ENCODE results near the gene SCG5.
A peak's percentile ranks its signal among the peaks of the same experiment; 100 is the strongest.

The SCG5 gene

GRCh38 chr15:32700501-32701150 is 59.1 kb downstream of the SCG5 start:
- Mint-ChIP-seq H3K27ac (no peak overlapping the region), H3K27me3 (peaks cover 5% of the 10 kb centered on the region), H3K9me3 (no peaks in the 10 kb centered on the region), H3K4me1 (no peaks in the 10 kb centered on the region), H3K4me3 (no peak overlapping the region), H3K36me3 (no peaks in the 10 kb centered on the region)

GRCh38 chr15:32701863-32702262 is 60.4 kb downstream of the SCG5 start:
- Mint-ChIP-seq H3K9me3 (no peaks in the 10 kb centered on the region), H3K27me3 (peaks cover 5% of the 10 kb centered on the region), H3K27ac (no peak overlapping the region), H3K4me1 (no peaks in the 10 kb centered on the region), H3K36me3 (no peaks in the 10 kb centered on the region), H3K4me3 (no peak overlapping the region)

- no peaks in the 10 kb centered on the region for H3K9me3 Mint-ChIP-seq
- peaks cover 11% of the 10 kb centered on the region for H3K27me3 Mint-ChIP-seq
- no peaks in the 10 kb centered on the region for H3K36me3 Mint-ChIP-seq
- no peak overlapping the region for H3K27ac Mint-ChIP-seq
- no peak overlapping the region for H3K4me3 Mint-ChIP-seq
- H3K4me1 Mint-ChIP-seq, result no peaks in the 10 kb centered on the region
These were observed 63.0 kb downstream of the SCG5 start for GRCh38 chr15:32704395-32704981.

GRCh38 chr15:32705446-32705845 is 63.9 kb downstream of the SCG5 start:
- Mint-ChIP-seq H3K4me1 (no peaks in the 10 kb centered on the region), H3K4me3 (no peak overlapping the region), H3K36me3 (no peaks in the 10 kb centered on the region), H3K27me3 (peaks cover 14% of the 10 kb centered on the region), H3K9me3 (no peaks in the 10 kb centered on the region), H3K27ac (no peak overlapping the region)

- no peaks in the 10 kb centered on the region for H3K4me1 Mint-ChIP-seq
- no peak overlapping the region for H3K27ac Mint-ChIP-seq
- no peaks in the 10 kb centered on the region for H3K36me3 Mint-ChIP-seq
- H3K4me3 Mint-ChIP-seq, result no peak overlapping the region
- H3K9me3 Mint-ChIP-seq, result no peaks in the 10 kb centered on the region
- H3K27me3 Mint-ChIP-seq, result peaks cover 15% of the 10 kb centered on the region
These were observed 65.2 kb downstream of the SCG5 start for GRCh38 chr15:32706704-32707103.

GRCh38 chr15:32707436-32707835 is 65.9 kb downstream of the SCG5 start:
- Mint-ChIP-seq H3K27me3 (peaks cover 16% of the 10 kb centered on the region), H3K4me3 (no peak overlapping the region), H3K27ac (no peak overlapping the region), H3K36me3 (no peaks in the 10 kb centered on the region), H3K4me1 (no peaks in the 10 kb centered on the region), H3K9me3 (no peaks in the 10 kb centered on the region)

GRCh38 chr15:32709295-32710033 is 68.0 kb downstream of the SCG5 start:
- Mint-ChIP-seq H3K27me3 (peaks cover 22% of the 10 kb centered on the region), H3K9me3 (no peaks in the 10 kb centered on the region), H3K36me3 (no peaks in the 10 kb centered on the region), H3K4me3 (no peak overlapping the region), H3K27ac (no peak overlapping the region), H3K4me1 (no peaks in the 10 kb centered on the region)

- Mint-ChIP-seq H3K36me3 (no peaks in the 10 kb centered on the region), H3K27ac (no peak overlapping the region), H3K9me3 (no peaks in the 10 kb centered on the region), H3K4me3 (no peak overlapping the region), H3K27me3 (peaks cover 39% of the 10 kb centered on the region), H3K4me1 (peaks cover 14% of the 10 kb centered on the region)
These were observed 73.8 kb downstream of the SCG5 start for GRCh38 chr15:32715276-32715675.

GRCh38 chr15:32716216-32716914 is 74.9 kb downstream of the SCG5 start:
- Mint-ChIP-seq H3K9me3 (no peaks in the 10 kb centered on the region), H3K4me3 (no peak overlapping the region), H3K27me3 (peaks cover 48% of the 10 kb centered on the region), H3K4me1 (peaks cover 14% of the 10 kb centered on the region), H3K36me3 (no peaks in the 10 kb centered on the region), H3K27ac (peak overlapping the region; percentile 30)

- no peaks in the 10 kb centered on the region for H3K36me3 Mint-ChIP-seq
- H3K27me3 Mint-ChIP-seq, result peaks cover 45% of the 10 kb centered on the region
- H3K9me3 Mint-ChIP-seq, result no peaks in the 10 kb centered on the region
- H3K4me3 Mint-ChIP-seq, result no peak overlapping the region
- H3K27ac Mint-ChIP-seq, result peak overlapping the region; percentile 30
- H3K4me1 Mint-ChIP-seq, result peaks cover 14% of the 10 kb centered on the region
These were observed 75.5 kb downstream of the SCG5 start for GRCh38 chr15:32716915-32717425.

GRCh38 chr15:32717426-32718226 is 76.1 kb downstream of the SCG5 start, which contains the start of gene GREM1:
Gene GREM1, plus strand, starts transcription at chr15:32718004. Its CDS starts 12,687 bp downstream, at chr15:32730691.
- no peaks in the 10 kb centered on the region for H3K36me3 Mint-ChIP-seq
- peak within 1 kb of the TSS; percentile 30 for H3K27ac Mint-ChIP-seq
- H3K27me3 Mint-ChIP-seq, result peaks cover 49% of the 10 kb centered on the region
- no peaks in the 10 kb centered on the region for H3K9me3 Mint-ChIP-seq
- H3K4me1 Mint-ChIP-seq, result peaks cover 14% of the 10 kb centered on the region
- no peak within 1 kb of the TSS for H3K4me3 Mint-ChIP-seq

GRCh38 chr15:32718227-32718820 is 76.8 kb downstream of the SCG5 start:
- no peaks in the 10 kb centered on the region for H3K9me3 Mint-ChIP-seq
- peaks cover 51% of the 10 kb centered on the region for H3K27me3 Mint-ChIP-seq
- H3K4me1 Mint-ChIP-seq, result peaks cover 14% of the 10 kb centered on the region
- H3K36me3 Mint-ChIP-seq, result no peaks in the 10 kb centered on the region
- H3K4me3 Mint-ChIP-seq, result no peak overlapping the region
- H3K27ac Mint-ChIP-seq, result no peak overlapping the region

- Mint-ChIP-seq H3K27me3 (peaks cover 45% of the 10 kb centered on the region), H3K9me3 (no peaks in the 10 kb centered on the region), H3K4me3 (no peak overlapping the region)
These were observed 77.6 kb downstream of the SCG5 start for GRCh38 chr15:32718821-32719716.

GRCh38 chr15:32721596-32721995 is 80.1 kb downstream of the SCG5 start:
- Mint-ChIP-seq H3K27me3 (peaks cover 50% of the 10 kb centered on the region), H3K36me3 (no peaks in the 10 kb centered on the region), H3K4me1 (peaks cover 13% of the 10 kb centered on the region), H3K9me3 (peaks cover 6% of the 10 kb centered on the region), H3K27ac (no peak overlapping the region), H3K4me3 (no peak overlapping the region)

More at GRCh38 chr15:32718821-32719716, 77.6 kb downstream of the SCG5 start:
- H3K36me3 Mint-ChIP-seq, result no peaks in the 10 kb centered on the region
- H3K27ac Mint-ChIP-seq, result no peak overlapping the region
- peaks cover 14% of the 10 kb centered on the region for H3K4me1 Mint-ChIP-seq
